ENCODE measurements around the gene DFFA.
"Not testable (repeated sequence)": the region's sequence is repeated elsewhere in the genome, so short reads cannot be mapped to it uniquely, and the experiment has no call there.

DFFA gene

GRCh38 chr1:10480614-10481013 lies 8.3 kb upstream of the DFFA start:
- in situ Hi-C loops (cut with MboI; ENCODE audit: low sequenced_read_pairs, unreplicated experiment), result loop anchor here (10.0 kb wide), 1 partner anchor 46 kb away; the partner anchor contains the start of gene CENPS
- DNase-seq (ENCODE audit: low spot score), result no peak
- TF ChIP-seq, protein P1, sequence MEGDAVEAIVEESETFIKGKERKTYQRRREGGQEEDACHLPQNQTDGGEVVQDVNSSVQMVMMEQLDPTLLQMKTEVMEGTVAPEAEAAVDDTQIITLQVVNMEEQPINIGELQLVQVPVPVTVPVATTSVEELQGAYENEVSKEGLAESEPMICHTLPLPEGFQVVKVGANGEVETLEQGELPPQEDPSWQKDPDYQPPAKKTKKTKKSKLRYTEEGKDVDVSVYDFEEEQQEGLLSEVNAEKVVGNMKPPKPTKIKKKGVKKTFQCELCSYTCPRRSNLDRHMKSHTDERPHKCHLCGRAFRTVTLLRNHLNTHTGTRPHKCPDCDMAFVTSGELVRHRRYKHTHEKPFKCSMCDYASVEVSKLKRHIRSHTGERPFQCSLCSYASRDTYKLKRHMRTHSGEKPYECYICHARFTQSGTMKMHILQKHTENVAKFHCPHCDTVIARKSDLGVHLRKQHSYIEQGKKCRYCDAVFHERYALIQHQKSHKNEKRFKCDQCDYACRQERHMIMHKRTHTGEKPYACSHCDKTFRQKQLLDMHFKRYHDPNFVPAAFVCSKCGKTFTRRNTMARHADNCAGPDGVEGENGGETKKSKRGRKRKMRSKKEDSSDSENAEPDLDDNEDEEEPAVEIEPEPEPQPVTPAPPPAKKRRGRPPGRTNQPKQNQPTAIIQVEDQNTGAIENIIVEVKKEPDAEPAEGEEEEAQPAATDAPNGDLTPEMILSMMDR (IDR thresholded peaks at IDR 0.05; ENCODE audit: borderline replicate concordance, control extremely low read depth, extremely low read depth, insufficient read depth, missing control alignments), result no peak

GRCh38 chr1:10479296-10479695 lies 7.0 kb upstream of the DFFA start:
- DNase-seq (ENCODE audit: low spot score), result no peak
- TF ChIP-seq, protein P1 (IDR thresholded peaks at IDR 0.05; ENCODE audit: borderline replicate concordance, control extremely low read depth, extremely low read depth, insufficient read depth, missing control alignments), result no peak
- in situ Hi-C loops (cut with MboI; ENCODE audit: low sequenced_read_pairs, unreplicated experiment), result no loop called here

DNA sequence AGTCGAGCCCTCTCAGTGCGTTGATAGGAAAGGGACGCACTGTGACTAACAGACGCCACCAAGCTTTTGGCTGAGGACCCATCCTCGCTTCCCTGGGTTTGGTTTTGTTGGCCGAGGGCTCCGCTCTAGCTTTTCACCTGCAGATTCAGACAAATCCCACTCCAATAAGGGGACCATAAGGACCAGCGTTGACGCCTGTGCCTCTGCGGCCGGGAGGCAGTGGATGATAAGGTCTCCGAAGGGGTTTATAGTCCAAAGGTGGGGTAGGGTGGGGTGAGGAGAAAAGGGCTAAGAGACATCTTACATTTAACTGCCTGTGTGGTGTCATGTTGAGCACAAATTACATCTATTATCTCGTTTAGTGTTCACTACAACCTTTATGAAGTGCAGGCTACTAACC lies 3.2 kb upstream of the DFFA start:
- in situ Hi-C loops (cut with MboI; ENCODE audit: low sequenced_read_pairs, unreplicated experiment), result no loop called here
- DNase-seq (ENCODE audit: low spot score), result no peak
- TF ChIP-seq, protein P1 (IDR thresholded peaks at IDR 0.05; ENCODE audit: borderline replicate concordance, control extremely low read depth, extremely low read depth, insufficient read depth, missing control alignments), result no peak

DNA sequence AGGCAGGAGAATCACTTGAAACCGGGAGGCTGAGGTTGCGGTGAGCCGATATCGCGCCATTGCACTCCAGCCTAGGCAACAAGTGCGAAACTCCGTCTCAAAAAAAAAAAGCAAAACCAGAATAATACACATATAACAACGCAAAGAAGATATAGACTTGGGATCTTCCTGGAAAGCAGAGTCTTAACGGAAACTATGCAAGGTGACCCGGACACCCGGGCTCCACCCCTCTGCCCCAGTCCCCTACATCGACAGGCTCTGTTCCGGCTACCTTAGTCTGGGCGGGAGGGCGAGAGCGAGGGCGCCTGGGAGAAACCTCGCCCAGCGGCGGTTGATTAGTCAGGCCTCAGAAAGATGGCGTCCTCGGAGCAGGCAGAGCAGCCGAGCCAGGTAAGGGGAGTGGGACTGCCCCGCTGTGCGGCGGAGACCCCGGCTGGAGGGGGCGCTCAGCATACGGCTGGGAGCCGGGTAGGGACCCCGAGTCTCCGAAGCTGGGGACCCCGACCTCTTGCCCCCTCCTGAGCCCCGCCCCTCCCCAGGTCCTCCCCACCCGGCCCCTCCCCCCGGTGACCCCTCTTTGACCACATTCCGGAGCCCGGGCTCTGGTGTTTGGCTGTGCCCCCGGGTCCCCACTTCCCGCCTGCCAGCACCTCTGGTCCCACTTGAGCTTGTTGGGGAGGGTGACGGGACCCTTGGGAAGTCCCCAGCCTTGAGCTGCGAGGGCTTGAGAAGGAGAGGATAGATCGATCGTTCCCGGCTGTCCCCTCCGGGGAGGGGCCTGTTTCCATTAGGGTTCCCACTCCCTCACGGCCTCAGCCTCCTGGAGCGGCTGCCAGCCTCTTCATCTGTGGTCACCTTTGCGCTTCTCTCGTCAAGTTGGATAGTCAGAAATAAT lies 2.5 kb upstream of the DFFA start, which contains the start of gene PEX14:
PEX14 (plus strand) TSS at position 338 of the 895 bp plus-strand sequence; CDS start at position 355, 17 bp downstream.
- TF ChIP-seq, protein P1 (IDR thresholded peaks at IDR 0.05; ENCODE audit: borderline replicate concordance, control extremely low read depth, extremely low read depth, insufficient read depth, missing control alignments), result no peak
- in situ Hi-C loops (cut with MboI; ENCODE audit: low sequenced_read_pairs, unreplicated experiment), result no loop called here
- DNase-seq (ENCODE audit: low spot score), result peak; percentile 95

- DNase-seq (ENCODE audit: low spot score), result not testable (repeated sequence)
Measured at GRCh38 chr1:10474309-10474612, 1.9 kb upstream of the DFFA start.

GRCh38 chr1:10473145-10473765 lies 926 bp upstream of the DFFA start:
- TF ChIP-seq, protein P1 (IDR thresholded peaks at IDR 0.05; ENCODE audit: borderline replicate concordance, control extremely low read depth, extremely low read depth, insufficient read depth, missing control alignments), result no peak
- in situ Hi-C loops (cut with MboI; ENCODE audit: low sequenced_read_pairs, unreplicated experiment), result no loop called here
- no peak for DNase-seq (ENCODE audit: low spot score)

More at GRCh38 chr1:10474309-10474612, 1.9 kb upstream of the DFFA start:
- in situ Hi-C loops (cut with MboI; ENCODE audit: low sequenced_read_pairs, unreplicated experiment), result not testable (repeated sequence)
